DMS153 treated with DMSO at 0.1 percent for 48 hours (cell line): ENCODE measurements around the gene CHDH.

Source experiments
- DNase-seq: peaks from one replicate; lab custom pipeline; 2025; ENCODE audit not compliant: unreplicated experiment; lab: John Stamatoyannopoulos, UW

CHDH gene

DNA sequence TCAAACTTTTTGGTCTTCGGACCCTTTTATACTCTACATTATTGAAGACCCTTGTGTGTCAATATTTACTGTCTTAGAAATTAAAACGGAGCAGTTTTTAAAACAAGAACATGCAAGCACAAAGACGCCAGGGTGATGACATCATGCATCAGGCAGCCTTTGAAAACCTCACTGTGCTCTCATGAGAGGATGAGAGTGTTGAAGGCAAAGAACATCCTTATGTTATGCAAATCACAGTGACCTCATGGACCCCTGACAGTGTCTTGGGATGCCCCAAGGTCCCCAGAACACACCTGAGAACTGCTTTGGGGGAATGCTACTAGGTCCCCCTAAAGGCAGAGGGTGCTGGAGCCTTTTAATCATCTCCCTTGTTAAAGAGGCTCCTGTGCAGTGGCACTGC, 51.6 kb downstream of the CHDH start:
- no peak for DNase-seq

DNA sequence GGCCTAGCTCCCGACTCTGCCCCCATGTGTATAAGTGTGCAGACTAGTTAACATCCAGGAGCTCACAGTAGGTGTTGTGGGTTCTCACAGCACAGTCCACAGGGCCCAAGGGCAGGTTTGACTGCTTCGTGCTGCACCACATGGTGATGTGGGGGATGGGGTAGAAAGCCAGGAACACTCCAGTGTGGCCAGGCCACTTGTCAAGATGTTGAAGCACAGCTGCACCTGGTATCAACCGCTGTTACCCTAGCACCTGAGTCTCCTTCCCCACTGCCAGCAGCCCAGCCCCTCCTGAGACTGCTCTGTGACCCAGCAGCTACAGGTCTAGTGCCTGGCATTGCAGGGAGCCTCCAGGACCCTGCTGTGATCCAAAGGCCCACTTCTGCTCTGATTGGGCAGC, 53.4 kb downstream of the CHDH start:
- no peak for DNase-seq

DNA sequence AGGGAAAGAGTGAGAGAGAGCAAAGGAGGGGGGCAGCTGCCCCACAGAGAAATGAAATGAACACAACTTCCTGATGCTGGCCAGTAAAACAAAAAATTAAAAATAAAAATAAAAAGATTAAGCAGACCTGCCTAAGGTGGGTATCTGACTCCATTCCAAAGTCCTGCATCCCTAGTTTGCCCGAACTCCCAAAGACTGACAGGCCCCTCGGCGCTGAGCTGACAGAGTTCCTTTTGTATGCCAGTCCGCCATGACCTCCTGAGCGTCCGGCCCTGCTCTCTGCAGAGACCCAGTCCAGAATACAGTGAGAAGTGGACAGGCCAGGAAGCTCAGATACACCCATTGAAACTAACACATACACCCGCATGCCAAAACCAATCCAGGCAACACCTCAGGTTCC, 54.9 kb downstream of the CHDH start:
- DNase-seq, result no peak

DNA sequence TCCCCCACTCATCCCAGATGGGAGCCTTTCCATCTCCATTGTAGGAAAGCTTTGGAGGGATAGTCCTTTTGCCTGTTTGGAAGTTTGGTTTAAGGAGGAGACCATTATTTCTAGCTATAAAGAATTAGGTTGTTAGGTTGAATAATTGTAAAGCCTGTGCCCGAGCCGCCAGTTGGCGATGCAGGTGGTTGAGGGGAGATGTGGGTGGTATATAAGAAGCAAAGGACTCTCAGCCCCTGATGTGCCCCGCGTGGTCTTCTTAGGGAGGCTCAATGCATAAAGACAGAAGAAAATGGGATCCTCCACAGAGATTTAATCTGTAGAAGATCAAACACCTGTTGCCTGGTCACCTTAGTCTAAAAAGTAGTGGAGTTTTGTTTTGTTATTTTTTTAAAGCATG, 55.7 kb downstream of the CHDH start:
- DNase-seq, result no peak

DNA sequence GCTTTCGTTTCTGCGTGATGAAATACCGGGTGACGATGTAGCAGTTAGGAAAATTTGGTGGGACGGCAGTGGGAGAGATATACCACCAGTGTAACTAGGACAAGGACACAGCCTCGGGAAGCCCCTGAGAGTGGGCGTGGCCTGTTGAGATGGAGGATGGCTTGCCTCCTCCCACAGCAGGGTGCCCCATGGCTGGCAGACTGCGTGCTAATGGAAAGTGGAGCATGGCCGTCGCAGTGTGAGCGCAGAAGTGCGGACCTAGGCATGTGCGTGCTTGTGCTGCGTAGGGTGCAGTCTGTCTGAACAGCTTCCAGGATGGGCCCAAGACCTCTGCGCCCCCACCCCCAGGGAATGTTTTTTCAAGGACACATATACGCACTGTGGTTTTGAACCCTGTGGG, 56.8 kb downstream of the CHDH start:
- DNase-seq, result no peak

DNA sequence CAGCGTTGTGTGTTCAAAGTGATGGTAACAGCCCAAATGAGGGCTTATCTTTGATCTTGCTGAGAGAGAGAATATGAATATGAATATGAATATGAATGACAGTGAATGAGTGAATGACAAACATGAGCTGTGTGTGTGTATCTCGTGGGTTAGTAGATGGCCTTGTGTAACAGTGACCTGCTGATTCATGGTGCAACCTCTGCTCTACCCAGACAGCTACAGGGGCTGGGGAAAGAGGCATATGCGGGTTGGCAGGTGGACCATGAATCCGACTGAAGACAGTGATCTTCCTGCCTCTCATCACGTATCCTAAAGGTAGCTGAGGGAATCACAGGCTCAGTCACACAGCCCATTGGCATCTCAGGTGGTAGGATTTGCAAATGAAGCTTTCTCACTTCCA, 58.2 kb downstream of the CHDH start:
- no peak for DNase-seq

DNA sequence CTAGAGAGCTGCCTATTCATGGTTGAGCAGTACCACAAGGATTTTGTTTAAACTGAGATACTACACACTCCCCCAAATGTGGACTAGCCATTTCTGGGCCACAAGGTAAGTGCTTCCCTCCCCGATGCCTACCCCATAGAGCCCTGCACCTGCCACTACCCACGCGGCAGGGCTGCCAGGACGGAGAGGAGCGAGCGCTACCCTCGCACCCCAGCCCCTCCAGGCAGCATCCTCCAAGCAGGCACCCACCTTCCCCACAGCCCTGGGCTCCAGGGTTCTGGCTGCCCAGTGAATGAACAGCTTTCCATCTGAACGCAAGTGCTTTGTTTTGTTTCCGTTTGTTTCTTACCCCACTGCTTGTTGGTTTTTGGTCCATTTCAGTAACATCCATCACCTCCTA, 59.2 kb downstream of the CHDH start:
- no peak for DNase-seq

DNA sequence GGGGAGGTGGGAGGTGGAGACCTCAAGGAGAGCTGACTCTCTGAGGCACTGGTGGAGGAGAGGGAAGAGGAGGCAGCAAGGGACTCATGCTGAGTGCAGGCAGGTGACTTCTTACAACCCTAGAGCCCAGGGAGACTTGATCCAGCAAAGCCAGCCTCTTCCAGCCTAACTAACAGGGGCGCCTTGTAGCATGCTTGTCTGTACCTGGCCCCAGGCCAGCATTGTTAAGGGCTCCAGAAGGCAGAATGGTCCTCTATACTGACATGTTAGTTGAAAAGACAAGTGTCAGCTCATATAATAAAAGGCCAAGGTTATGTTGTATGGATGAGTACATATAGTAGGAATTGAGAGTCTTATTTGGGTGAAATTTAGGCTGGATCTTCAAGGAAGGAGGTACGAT, 65.4 kb downstream of the CHDH start:
- no peak for DNase-seq

DNA sequence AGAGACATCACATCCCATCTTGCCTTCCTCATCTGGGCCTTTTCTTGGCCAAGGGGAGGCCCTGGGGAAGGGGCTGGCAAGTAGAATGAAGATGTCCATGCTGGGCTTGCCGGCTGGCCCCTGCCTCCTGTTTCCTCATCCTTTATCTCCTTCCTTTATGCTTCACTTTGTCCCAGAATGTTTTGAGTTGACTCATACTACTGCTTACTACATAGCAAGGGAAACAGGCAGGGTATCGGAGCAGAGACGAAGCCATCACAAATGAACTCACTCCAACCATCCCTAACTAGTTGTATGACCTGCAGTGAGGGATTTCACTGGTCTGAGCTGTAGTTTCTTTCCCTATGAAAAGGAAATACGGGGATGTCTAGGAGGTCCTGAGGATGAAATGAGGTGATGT, 66.0 kb downstream of the CHDH start:
- DNase-seq, result no peak

DNA sequence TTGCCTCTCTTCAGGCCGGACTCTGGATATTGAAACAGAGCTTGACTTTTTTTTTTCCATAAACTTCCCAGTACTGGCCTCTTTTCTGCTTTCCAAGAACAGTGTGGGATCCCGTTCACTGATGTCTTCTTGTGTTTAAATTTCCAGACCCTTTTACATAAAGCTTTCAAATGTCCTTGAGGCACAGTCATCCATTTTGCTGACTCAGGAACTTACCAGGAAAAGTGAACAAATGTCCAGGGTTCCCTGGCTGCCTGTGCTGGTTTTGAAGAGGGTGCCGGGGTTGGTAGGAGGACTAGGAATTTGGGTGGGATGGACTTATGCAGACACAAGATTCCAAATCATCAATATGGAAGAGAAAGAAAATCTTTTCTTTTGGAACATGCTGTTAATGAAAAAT, 68.1 kb downstream of the CHDH start:
- DNase-seq, result no peak

DNA sequence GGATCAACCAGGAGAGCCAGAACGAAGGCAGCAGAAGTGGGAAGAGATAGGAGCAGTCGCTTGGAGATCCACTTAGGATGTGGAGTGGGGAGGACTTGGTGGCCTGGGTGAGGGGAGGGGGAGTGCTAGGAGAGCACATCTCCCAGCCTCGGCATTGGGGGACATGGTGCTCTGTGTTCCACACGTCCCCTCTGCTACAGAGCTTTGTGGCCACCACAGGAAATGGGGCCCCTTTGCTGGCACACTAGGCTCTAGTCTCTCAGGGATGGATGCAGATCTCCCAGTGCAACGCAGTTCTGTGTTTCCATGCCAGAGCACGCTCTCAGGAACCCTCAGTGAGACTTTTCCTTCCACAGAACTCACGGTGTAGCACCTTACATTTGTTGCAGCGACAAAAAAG, 68.8 kb downstream of the CHDH start:
- no peak for DNase-seq

DNA sequence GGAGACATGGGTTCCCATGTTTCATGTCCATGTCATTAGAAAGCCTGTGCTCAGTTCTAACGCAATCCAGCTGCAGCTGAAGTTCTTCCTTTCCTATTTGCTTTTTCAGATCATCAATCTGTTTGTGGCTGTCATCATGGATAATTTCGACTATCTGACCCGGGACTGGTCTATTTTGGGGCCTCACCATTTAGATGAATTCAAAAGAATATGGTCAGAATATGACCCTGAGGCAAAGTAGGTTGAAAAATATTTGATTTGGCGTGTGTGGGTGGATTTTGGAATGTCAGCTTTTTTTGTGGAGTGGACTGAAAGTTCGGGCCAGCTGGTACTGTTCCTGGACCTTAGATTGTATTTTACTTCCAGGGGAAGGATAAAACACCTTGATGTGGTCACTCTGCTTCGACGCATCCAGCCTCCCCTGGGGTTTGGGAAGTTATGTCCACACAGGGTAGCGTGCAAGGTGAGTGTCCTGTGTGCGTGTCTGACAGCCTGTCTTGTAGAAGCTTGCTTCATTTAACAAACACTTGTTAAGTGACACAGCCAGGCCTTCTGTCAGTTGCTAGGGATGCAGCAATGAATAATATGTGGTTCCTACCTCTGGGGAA, 69.6 kb downstream of the CHDH start:
- DNase-seq, result no peak

DNA sequence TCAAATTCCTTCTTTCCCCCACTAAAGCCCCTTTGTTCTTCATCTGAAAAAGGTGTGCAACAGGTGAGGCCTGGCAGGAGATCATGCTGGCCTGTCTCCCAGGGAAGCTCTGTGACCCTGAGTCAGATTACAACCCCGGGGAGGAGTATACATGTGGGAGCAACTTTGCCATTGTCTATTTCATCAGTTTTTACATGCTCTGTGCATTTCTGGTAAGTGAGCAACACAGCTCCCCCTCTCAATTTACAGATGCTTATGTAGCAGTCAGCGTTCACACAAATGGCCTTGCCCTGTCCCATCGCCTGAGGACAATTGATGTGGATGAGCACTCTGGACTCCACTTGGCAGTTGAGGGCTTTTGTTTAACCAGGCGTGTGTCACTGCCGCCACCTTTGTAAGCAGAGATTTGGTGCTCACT, 70.4 kb downstream of the CHDH start:
- DNase-seq, result no peak

DNA sequence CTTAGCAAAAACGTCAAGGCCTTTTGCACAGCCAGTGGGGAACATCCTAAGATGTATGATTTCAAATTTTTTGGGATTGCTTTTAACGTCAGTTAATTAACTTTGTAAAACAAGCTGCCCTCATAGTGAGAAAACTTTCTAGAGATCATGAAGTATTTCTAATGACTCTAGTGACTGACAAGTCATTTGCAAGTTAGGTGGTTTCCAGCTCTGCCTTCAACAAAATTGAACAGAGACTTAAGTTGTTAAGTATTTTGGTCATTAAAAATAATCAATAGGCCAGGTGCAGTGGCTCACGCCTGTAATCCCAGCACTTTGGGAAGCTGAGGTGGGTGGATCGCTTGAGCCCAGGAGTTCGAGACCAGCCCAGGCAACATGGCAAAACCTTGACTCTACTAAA, 71.2 kb downstream of the CHDH start:
- DNase-seq, result no peak

DNA sequence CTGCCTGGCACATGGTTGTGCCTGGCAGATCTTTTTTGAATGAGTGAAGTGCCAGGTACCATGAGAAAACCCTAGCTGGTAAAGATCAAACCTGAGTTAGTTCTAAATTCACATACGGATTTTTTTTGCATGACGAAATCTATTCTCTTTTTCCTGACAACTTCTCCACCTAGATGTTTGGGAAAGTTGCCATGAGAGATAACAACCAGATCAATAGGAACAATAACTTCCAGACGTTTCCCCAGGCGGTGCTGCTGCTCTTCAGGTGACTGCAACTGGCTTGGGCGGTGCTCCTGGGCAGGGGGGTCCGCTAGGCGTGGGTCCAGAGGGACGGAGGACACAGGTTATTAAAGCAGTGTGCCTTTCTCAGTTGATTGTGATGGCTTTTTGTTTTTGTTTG, 71.8 kb downstream of the CHDH start:
- no peak for DNase-seq

DNA sequence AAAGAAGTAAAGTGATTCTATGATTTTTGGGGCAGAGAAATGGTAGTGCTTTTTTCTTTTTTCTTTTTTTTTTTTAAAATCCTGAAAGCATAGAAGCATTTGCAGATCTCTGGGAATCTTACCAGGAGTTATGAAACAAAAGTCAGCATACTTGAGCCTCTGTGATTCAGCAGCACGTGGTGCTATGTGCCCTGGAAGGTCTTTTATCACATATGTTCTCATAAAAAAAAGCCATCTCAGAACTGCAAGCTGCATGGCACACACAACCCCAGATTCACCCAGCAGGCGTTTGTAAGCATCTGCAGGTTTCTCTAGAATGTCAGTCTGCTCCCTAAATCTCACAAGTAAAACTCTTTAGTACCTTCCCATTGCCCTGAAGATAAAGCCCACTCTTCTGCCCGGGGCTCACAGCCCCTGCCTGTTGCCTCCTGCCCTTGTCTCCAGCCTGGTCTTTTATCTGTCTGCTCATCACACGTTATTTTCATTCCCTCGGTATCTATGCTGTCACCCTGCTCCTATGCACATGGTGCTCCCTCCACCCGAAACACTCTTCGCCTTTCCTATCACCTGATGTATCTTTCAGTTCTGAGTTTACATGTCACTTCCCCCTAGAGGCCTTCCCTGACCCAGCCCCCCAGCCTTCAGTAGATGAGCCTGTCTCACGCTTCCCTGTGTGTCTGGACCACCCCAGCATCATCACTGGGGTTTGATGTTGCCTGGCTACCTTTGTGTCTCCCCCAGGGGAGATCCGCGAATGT, 72.4 kb downstream of the CHDH start:
- DNase-seq, result no peak

DNA sequence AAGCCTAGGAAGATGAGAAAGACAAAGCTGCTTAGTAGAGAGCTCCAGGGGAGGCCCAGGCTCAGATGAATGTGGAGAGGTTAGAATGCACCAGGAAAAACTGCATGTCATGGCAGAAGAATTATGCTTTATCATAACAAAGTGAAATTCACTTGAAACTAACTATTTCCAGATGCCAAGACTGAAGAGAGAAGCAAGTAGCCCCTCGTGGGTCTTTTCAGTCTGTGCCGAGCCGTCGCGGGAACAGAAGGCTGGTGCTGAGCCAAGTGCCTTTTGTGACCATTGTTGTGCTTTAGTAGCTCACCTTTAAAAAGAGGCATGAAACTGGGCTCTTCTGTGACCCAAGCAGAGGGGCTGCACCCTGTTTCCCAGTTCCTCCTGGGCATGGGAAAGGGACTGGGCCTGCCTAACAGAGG, 73.2 kb downstream of the CHDH start:
- no peak for DNase-seq

DNA sequence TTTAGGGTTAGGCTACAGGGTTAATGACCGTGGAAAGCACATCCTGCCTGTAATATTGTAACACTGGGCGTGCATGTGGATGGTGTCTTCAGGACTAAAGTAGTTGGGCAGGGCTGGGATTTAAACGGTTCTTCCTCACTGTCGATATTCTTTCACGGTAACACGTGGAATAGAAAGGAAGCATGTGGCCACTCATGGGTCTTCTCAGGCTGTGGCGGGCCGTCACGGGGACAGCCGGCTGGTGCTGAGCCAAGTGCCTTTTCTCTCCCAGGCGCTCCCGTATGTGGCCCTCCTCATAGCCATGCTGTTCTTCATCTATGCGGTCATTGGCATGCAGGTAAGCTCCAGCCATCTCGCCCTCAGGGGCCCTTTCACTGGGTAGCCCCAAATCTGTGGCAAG, 73.7 kb downstream of the CHDH start:
- DNase-seq, result no peak

DNA sequence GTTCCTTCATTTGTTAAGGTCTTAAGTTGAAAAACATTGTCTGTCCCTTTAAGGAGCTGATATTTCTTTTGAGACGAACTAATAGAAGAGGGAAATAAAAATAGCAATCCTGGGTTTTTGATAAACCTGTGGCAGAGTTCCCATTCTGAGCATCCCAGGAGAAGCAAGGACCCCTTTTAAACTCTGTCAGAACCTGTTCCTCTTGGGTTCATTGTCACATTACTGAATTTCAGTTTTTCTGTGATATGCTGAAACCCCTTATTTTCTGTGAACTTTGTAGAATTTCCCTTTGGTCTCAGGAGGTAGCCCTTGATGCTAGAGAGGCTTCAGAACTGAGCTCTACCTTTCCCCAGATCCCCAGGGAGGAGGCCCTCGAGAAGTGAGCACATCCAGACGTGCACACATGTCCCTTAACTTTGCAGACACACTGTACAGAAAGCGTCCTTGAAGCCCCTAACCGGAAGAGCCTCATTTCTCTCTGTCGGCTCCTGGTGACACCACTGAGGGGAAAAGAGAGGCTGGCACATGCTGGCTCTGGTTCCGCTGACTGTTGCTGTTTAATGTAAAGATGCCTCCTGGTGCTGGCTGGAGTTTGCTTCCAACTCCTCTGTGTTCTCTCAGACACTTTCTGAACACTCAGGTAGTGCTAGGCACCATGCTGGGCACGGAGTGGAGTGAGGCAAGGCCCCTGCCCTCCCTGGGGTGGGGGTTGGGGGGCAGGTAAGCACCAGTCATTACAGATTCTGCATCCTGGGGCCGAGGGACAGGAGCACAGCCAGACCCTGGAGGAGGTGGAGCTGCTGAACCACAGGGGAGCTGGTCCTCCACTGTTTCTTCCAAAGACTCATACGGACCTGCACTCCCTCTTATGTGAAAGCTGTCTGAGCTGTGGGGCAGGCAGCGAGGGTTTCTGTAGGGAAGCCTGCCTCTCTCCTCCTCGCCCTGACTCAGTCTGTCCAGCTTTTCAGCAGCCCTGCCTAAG, 77.5 kb downstream of the CHDH start:
- no peak for DNase-seq

DNA sequence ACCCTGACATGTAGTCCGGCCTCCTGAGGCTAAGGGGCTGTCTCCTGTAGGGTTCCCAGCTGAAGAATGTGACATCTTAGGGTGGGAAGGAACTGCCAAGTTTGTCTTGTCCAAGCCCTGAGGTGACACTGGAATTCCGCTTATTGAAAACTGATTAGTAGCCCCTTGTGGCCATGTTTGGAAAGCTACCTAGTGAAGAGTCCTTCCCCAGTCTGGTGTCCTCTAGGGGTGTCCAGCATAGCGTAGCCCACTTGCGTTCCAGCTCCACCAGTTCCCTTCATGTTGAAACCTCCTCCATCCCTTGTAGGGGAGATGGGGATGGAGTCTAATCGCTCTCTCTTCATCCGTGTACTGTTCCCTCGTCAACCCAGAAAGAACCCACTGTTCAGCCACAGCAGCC, 79.5 kb downstream of the CHDH start:
- no peak for DNase-seq

DNA sequence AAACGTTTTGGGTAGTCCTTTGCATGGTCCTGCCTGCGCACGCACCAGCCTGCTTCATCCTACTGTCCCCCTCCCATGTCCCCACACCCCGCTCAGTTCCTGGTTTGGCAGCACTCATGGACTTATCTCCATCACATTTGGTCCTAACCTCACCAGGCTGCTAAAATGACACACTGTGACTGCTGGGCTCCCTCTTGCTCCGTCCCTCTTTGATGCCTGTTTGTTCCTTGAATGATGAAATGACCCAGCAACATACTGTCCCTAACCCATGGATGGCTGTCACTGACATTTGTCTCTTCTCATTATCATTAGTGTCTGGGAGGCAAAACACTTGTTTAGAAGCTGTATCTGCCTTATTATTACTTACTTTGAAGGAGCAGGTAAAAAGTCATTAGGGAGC, 80.5 kb downstream of the CHDH start:
- DNase-seq, result no peak
